H1 (cell line): Measurements from ENCODE around the gene CCDC91. TPM values are rescaled to one million over a fixed set of nuclear protein-coding genes. Genes with fewer than 3 reads are reported as not detected.

Experiments
- CTCF ChIA-PET: fragments of 300-600 bp; sonication (Branson Sonifier 250); formaldehyde crosslinking; loops from one replicate; lab custom pipeline; 2021; ENCODE audit not compliant: partially characterized antibody; lab: Charles Lee
- POLR2A ChIA-PET: fragments of 300-600 bp; sonication (Branson Sonifier 250); formaldehyde crosslinking; loops from one replicate; lab custom pipeline; 2021; ENCODE audit warnings: inconsistent platforms; ENCODE audit not compliant: partially characterized antibody; lab: Charles Lee
- DNase-seq, 2 experiments: peaks; one replicate each; pipeline versions ENCODE4 v3.0.0 to v3.0.0-alpha.2; 2010 to 2022; ENCODE audit warnings: low spot score in 2 of 2, low read depth in 1 of 2, mixed read lengths in 1 of 2
- FAIRE-seq: peaks from 2 replicates; lab custom pipeline; 2011; peaks lifted over from hg19 to GRCh38; lab: Jason Lieb, UNC
- H2AFZ ChIP-seq: 2 replicates; pipeline ENCODE4 v1.8.1; 2012; ENCODE audit warnings: low read length, inconsistent platforms
- H2AK5ac ChIP-seq: 2 replicates; pipeline ENCODE4 v1.6.1; 2013; ENCODE audit warnings: low read depth, low read length
- H2BK120ac ChIP-seq: replicated peaks from 2 replicates; pipeline ENCODE3; 2013; ENCODE audit warnings: low read depth, low read length, inconsistent platforms
- H2BK12ac ChIP-seq: 2 replicates; pipeline ENCODE4 v1.6.1; 2013; ENCODE audit warnings: low read depth, low read length
- H2BK15ac ChIP-seq: 2 replicates; pipeline ENCODE4 v1.6.1; 2013; ENCODE audit warnings: low read length
- H2BK20ac ChIP-seq: 2 replicates; pipeline ENCODE4 v1.6.1; 2013; ENCODE audit warnings: low read length
- H2BK5ac ChIP-seq: 2 replicates; pipeline ENCODE4 v1.6.1; 2013; ENCODE audit warnings: low read depth, low read length
- H3K14ac ChIP-seq: 2 replicates; pipeline ENCODE4 v1.6.1; 2013; ENCODE audit warnings: inconsistent platforms; ENCODE audit not compliant: insufficient read length
- H3K18ac ChIP-seq: 2 replicates; pipeline ENCODE4 v1.6.1; 2013; ENCODE audit warnings: low read length; ENCODE audit errors: extremely low read depth
- H3K23ac ChIP-seq: 2 replicates; pipeline ENCODE4 v1.6.1; 2013; ENCODE audit warnings: inconsistent platforms; ENCODE audit not compliant: insufficient read length
- H3K23me2 ChIP-seq: 2 replicates; pipeline ENCODE4 v1.6.1; 2013; ENCODE audit warnings: low read depth, low read length
- H3K27ac ChIP-seq: 2 replicates; pipeline ENCODE4 v1.6.1; 2011; ENCODE audit warnings: low read depth, low read length, inconsistent platforms
- H3K27me3 ChIP-seq, 4 experiments: replicated peaks in 1 of 4; 1 replicate in 1 of 4; 2 replicates in 3 of 4; pipeline versions ENCODE4 v1.6.1 to v1.8.1; 2011 to 2013; ENCODE audit warnings: low read length in 3 of 4, mild to moderate bottlenecking in 3 of 4, inconsistent platforms in 2 of 4, mixed read lengths in 2 of 4, moderate library complexity in 1 of 4; ENCODE audit not compliant: control insufficient read depth in 3 of 4, insufficient read depth in 3 of 4; ENCODE audit errors: extremely low read depth in 1 of 4
- H3K36me3 ChIP-seq, 4 experiments: 2 replicates each; pipeline versions ENCODE4 v1.6.1 to v1.8.1; 2011 to 2013; ENCODE audit warnings: mild to moderate bottlenecking in 4 of 4, low read length in 3 of 4, moderate library complexity in 2 of 4, control low read depth in 1 of 4, inconsistent platforms in 1 of 4; ENCODE audit not compliant: insufficient read depth in 4 of 4, control insufficient read depth in 2 of 4
- H3K4ac ChIP-seq: replicated peaks from 2 replicates; pipeline ENCODE3; 2013; ENCODE audit warnings: low read length, low read depth, mixed read lengths, inconsistent platforms; ENCODE audit not compliant: insufficient read length
- H3K4me1 ChIP-seq, 4 experiments: replicated peaks in 1 of 4; 1 replicate in 1 of 4; 2 replicates in 3 of 4; pipeline versions ENCODE4 v1.6.1 to v1.8.1; 2011 to 2013; ENCODE audit warnings: low read length in 3 of 4, inconsistent platforms in 2 of 4, mixed read lengths in 1 of 4; ENCODE audit not compliant: insufficient read depth in 4 of 4, control insufficient read depth in 3 of 4
- H3K4me2 ChIP-seq, 2 experiments: 2 replicates each; pipeline versions ENCODE4 v1.6.1 to v1.8.1; 2011 to 2013; ENCODE audit warnings: low read depth in 2 of 2, low read length in 2 of 2, control low read depth in 1 of 2, inconsistent platforms in 1 of 2, mild to moderate bottlenecking in 1 of 2; ENCODE audit not compliant: insufficient read depth in 1 of 2
- H3K4me3 ChIP-seq, 4 experiments: fragments of 200-600, 300-600 bp in 1 of 4; sonication (generic), shearing (Covaris generic), sonication (Bioruptor Twin) in 1 of 4; 2 replicates each; pipeline versions ENCODE4 v1.5.1 to v1.8.1; 2011 to 2016; ENCODE audit warnings: low read length in 4 of 4, low read depth in 3 of 4, control low read depth in 2 of 4, inconsistent platforms in 2 of 4, mild to moderate bottlenecking in 2 of 4, mixed read lengths in 1 of 4, moderate library complexity in 1 of 4; ENCODE audit not compliant: insufficient read depth in 2 of 4; ENCODE audit errors: extremely low read depth in 1 of 4
- H3K56ac ChIP-seq: replicated peaks from 2 replicates; pipeline ENCODE3; 2013; ENCODE audit warnings: low read depth, mild to moderate bottlenecking, mixed read lengths, low read length, inconsistent platforms; ENCODE audit not compliant: insufficient read length
- H3K79me1 ChIP-seq: 2 replicates; pipeline ENCODE4 v1.6.1; 2013; ENCODE audit warnings: low read depth, low read length, control low read depth
- H3K79me2 ChIP-seq, 2 experiments: 2 replicates each; pipeline versions ENCODE4 v1.6.1 to v1.8.1; 2012 to 2013; ENCODE audit warnings: low read length in 2 of 2, mild to moderate bottlenecking in 2 of 2, inconsistent platforms in 1 of 2; ENCODE audit not compliant: insufficient read depth in 2 of 2, control insufficient read depth in 1 of 2
- H3K9ac ChIP-seq, 4 experiments: replicated peaks in 1 of 4; 1 replicate in 1 of 4; 2 replicates in 3 of 4; pipeline versions ENCODE4 v1.6.1 to v1.8.1; 2011 to 2013; ENCODE audit warnings: low read depth in 3 of 4, low read length in 3 of 4, control low read depth in 2 of 4, mild to moderate bottlenecking in 2 of 4, moderate library complexity in 2 of 4, inconsistent platforms in 1 of 4; ENCODE audit errors: extremely low read depth in 1 of 4
- H3K9me3 ChIP-seq, 2 experiments: 2 replicates each; pipeline versions ENCODE4 v1.6.1 to v1.8.1; 2012 to 2013; ENCODE audit warnings: mild to moderate bottlenecking in 2 of 2, moderate library complexity in 2 of 2, control low read depth in 1 of 2, inconsistent platforms in 1 of 2, low read depth in 1 of 2, low read length in 1 of 2, mixed read lengths in 1 of 2; ENCODE audit not compliant: insufficient read depth in 2 of 2
- H4K20me1 ChIP-seq, 2 experiments: replicated peaks in 1 of 2; 2 replicates each; pipeline versions ENCODE3 to v1.8.1; 2011 to 2013; ENCODE audit warnings: inconsistent platforms in 2 of 2, low read length in 2 of 2, mild to moderate bottlenecking in 1 of 2; ENCODE audit not compliant: insufficient read depth in 2 of 2, control insufficient read depth in 1 of 2
- H4K5ac ChIP-seq: 2 replicates; pipeline ENCODE4 v1.6.1; 2013; ENCODE audit warnings: low read length, low read depth, mixed read lengths, inconsistent platforms; ENCODE audit not compliant: insufficient read length
- H4K8ac ChIP-seq: 2 replicates; pipeline ENCODE4 v1.8.0; 2013; ENCODE audit warnings: mild to moderate bottlenecking, moderate library complexity, low read length, inconsistent platforms; ENCODE audit not compliant: insufficient read depth; ENCODE audit errors: extremely low read depth
- H4K91ac ChIP-seq: replicated peaks from 2 replicates; pipeline ENCODE3; 2013; ENCODE audit warnings: low read length, mixed read lengths, inconsistent platforms; ENCODE audit not compliant: insufficient read length
- BRCA1 ChIP-seq: IDR thresholded peaks from 2 replicates; pipeline ENCODE4 v1.6.1; 2012; ENCODE audit warnings: low read depth, low read length, improper control_type of control experiment
- CBX5 ChIP-seq: fragments of 300-800, 300-1000 bp; sonication (generic); IDR thresholded peaks from 2 replicates; pipeline ENCODE4 v1.7.1; 2016; ENCODE audit warnings: antibody characterized with exemption, low read length, low read depth
- HDAC6 ChIP-seq: IDR thresholded peaks from one replicate; pipeline ENCODE4 v1.7.1; 2012; ENCODE audit warnings: low read depth, mild to moderate bottlenecking, inconsistent platforms, low read length, moderate library complexity
- KDM1A ChIP-seq: fragments of 200-600, 300-600 bp; sonication (generic); IDR thresholded peaks from 2 replicates; pipeline ENCODE4 v1.7.1; 2016; ENCODE audit warnings: mild to moderate bottlenecking, low read length, borderline replicate concordance
- RFX5 ChIP-seq: IDR thresholded peaks from 2 replicates; pipeline ENCODE4 v1.6.1; 2011; ENCODE audit warnings: low read depth, low read length, improper control_type of control experiment, borderline replicate concordance
- SAP30 ChIP-seq: fragments of 300-600 bp; sonication (generic); IDR thresholded peaks from 2 replicates; pipeline ENCODE4 v1.7.1; 2012; ENCODE audit warnings: low read length, moderate library complexity, mild to moderate bottlenecking, inconsistent platforms; ENCODE audit not compliant: insufficient read depth, insufficient replicate concordance
- SIX5 ChIP-seq: IDR thresholded peaks from 2 replicates; pipeline ENCODE4 v1.6.1; 2011; ENCODE audit warnings: mild to moderate bottlenecking, low read depth, low read length
- TAF7 ChIP-seq: optimal IDR thresholded peaks from 2 replicates; pipeline ENCODE3; 2011; ENCODE audit warnings: low read depth, mild to moderate bottlenecking, inconsistent platforms, low read length, moderate library complexity, borderline replicate concordance
- WGBS, 2 experiments: shearing (Covaris generic) in 1 of 2; methylation state at CpG; one replicate each; pipeline versions ENCODE4 v1.1.6 to v1.1.7; 2013 to 2015; ENCODE audit warnings: low lambda C conversion rate in 2 of 2, mixed read lengths in 2 of 2, inconsistent platforms in 1 of 2, low coverage in 1 of 2, missing lambda C conversion rate in 1 of 2; ENCODE audit not compliant: insufficient replicate concordance in 2 of 2, insufficient coverage in 1 of 2, insufficient read length in 1 of 2; ENCODE audit errors: extremely low coverage in 1 of 2, missing lambda C conversion rate in 1 of 2; 5-methylcytosine and 5-hydroxymethylcytosine counted together
- polyA plus RNA-seq, 7 experiments: library from polyadenylated mRNA; depleted of rRNA in 3 of 7; stranded (reverse) in 5 of 7; unstranded in 2 of 7; fragments of >200 nt in 5 of 7; fragments of 200-250 nt in 2 of 7; gene quantifications; 1 replicate in 5 of 7; 2 replicates in 1 of 7; 4 replicates in 1 of 7; pipeline versions ENCODE4 v1.2.1 to v1.2.3, GENCODE V29; 2011 to 2013; ENCODE audit warnings: missing spikeins in 2 of 7, mixed read lengths in 2 of 7
- total RNA-seq: library from RNA; stranded (reverse); fragmentation: NEBNext Ultra II Directional; extraction: Animal tissue kit (Norgen Biotek cat#: 25700); gene quantifications from 2 replicates; pipeline ENCODE4 v1.2.1, GENCODE V29; 2021

Gene CCDC91
- total and polyA plus RNA-seq, 2 of the 8 experiments (the other 6 are each of a cell fraction or from before 2014, with no cell fraction given): 8.6 to 23.1 TPM

DNA sequence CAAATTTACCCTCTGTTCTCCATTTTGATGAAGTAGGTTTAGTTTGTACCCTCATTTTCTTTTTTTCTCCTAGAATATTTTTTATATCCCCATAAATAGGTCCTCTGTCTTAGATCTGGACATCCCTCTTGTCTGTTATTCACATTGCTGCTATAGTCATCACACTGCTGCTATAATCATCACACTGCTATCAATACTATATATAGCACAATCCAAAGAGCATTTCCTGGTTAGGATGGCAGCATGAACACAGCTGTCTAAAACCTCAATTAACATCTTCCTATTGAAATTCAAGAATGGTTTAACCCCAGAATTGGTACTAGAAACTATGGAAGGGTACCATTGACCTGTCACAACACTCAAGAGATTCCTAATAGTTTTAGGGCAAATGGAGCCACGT is 27.6 kb upstream of the CCDC91 start:
- CTCF ChIA-PET: no interaction called here
- H2AFZ ChIP-seq: no peak overlapping the region
- FAIRE-seq: no peak
- TF ChIP-seq HDAC6 (no peak), CBX5 (no peak), TAF7 (no peak), RFX5 (no peak), KDM1A (no peak), SAP30 (no peak), BRCA1 (no peak), SIX5 (no peak)

More for the DNA sequence above, 27.6 kb upstream of the CCDC91 start:
- Histone ChIP-seq H2BK120ac (no peak overlapping the region), H4K91ac (no peak overlapping the region), H3K27ac (no peak overlapping the region), H3K9me3 (no peaks in the 10 kb centered on the region), H3K18ac (no peak overlapping the region), H3K79me2 (no peaks in the 10 kb centered on the region), H2BK15ac (no peak overlapping the region), H3K36me3 (no peaks in the 10 kb centered on the region), H2BK5ac (no peak overlapping the region), H3K4me3 (no peak overlapping the region), H3K27me3 (no peaks in the 10 kb centered on the region), H2BK12ac (no peak overlapping the region), H3K79me1 (no peaks in the 10 kb centered on the region), H3K4me1 (no peaks in the 10 kb centered on the region), H4K5ac (no peak overlapping the region), H3K4ac (no peak overlapping the region), H2BK20ac (no peak overlapping the region), H3K9ac (no peak overlapping the region), H3K56ac (no peak overlapping the region), H3K23ac (no peak overlapping the region), H3K14ac (no peak overlapping the region), H4K8ac (no peak overlapping the region), H3K4me2 (no peak overlapping the region), H3K23me2 (no peaks in the 10 kb centered on the region; the same call in 1 of the 2 replicates), H4K20me1 (no peaks in the 10 kb centered on the region), H2AK5ac (no peak overlapping the region)
- POLR2A ChIA-PET: no interaction called here
- WGBS, 2 experiments: 79% methylated on average over 1 of the region's 1 CpG; no CpG with 5 or more reads in 1 of the 2 experiments
- DNase-seq: no peak
